Measurements from ENCODE around the gene PCSK4. TPM values are rescaled to one million over a fixed set of nuclear protein-coding genes. Genes with fewer than 3 reads are reported as not detected.
"Not testable (repeated sequence)": the region's sequence is repeated elsewhere in the genome, so short reads cannot be mapped to it uniquely, and the experiment has no call there.

Gene PCSK4
- total RNA-seq, 2 experiments from 2014 or later, result 1.5 to 2.7 TPM

- intact Hi-C loops (cut with micrococcal nuclease), result no loop called here
- POLR2A ChIA-PET, result no interaction called here
- Mint-ChIP-seq H3K4me1 (ENCODE audit: low read depth) (peaks cover 7% of the 10 kb centered on the region), H3K27me3 (peaks cover 42% of the 10 kb centered on the region), H3K9me3 (no peaks in the 10 kb centered on the region), H3K4me3 (no peak overlapping the region), H3K36me3 (no peaks in the 10 kb centered on the region), H3K27ac (no peak overlapping the region)
- CTCF ChIA-PET, result interaction anchor here (0.7 kb wide), 1 partner anchor 310 kb away, joined by 4 read pairs; no protein-coding TSS in a partner anchor
- no peak for DNase-seq
These were observed 37.0 kb upstream of the PCSK4 start for GRCh38 chr19:1526979-1527649.

- Mint-ChIP-seq H3K9me3 (no peaks in the 10 kb centered on the region), H3K4me1 (ENCODE audit: low read depth) (peaks cover 7% of the 10 kb centered on the region), H3K27ac (no peak overlapping the region), H3K27me3 (peaks cover 40% of the 10 kb centered on the region), H3K36me3 (no peaks in the 10 kb centered on the region), H3K4me3 (no peak overlapping the region)
- CTCF ChIA-PET, result no interaction called here
- intact Hi-C loops (cut with micrococcal nuclease), result no loop called here
- POLR2A ChIA-PET, result no interaction called here
- DNase-seq, result no peak
These were observed 36.1 kb upstream of the PCSK4 start for GRCh38 chr19:1526066-1526778.

- H3K27ac Mint-ChIP-seq, result no peak overlapping the region
- POLR2A ChIA-PET, result no interaction called here
- no peak for DNase-seq
- H3K4me1 Mint-ChIP-seq (ENCODE audit: low read depth), result peaks cover 7% of the 10 kb centered on the region
- no peaks in the 10 kb centered on the region for H3K36me3 Mint-ChIP-seq
- CTCF ChIA-PET, result no interaction called here
- H3K27me3 Mint-ChIP-seq, result peaks cover 40% of the 10 kb centered on the region
- intact Hi-C loops (cut with micrococcal nuclease), result no loop called here
- H3K9me3 Mint-ChIP-seq, result no peaks in the 10 kb centered on the region
- no peak overlapping the region for H3K4me3 Mint-ChIP-seq
These were observed 35.2 kb upstream of the PCSK4 start for GRCh38 chr19:1525343-1525742.

GRCh38 chr19:1524972-1525325 is 34.8 kb upstream of the PCSK4 start:
- POLR2A ChIA-PET, result no interaction called here
- no peak for DNase-seq
- CTCF ChIA-PET, result no interaction called here
- peaks cover 7% of the 10 kb centered on the region for H3K4me1 Mint-ChIP-seq (ENCODE audit: low read depth)
- intact Hi-C loops (cut with micrococcal nuclease), result no loop called here
- no peaks in the 10 kb centered on the region for H3K9me3 Mint-ChIP-seq
- no peak overlapping the region for H3K27ac Mint-ChIP-seq
- peaks cover 38% of the 10 kb centered on the region for H3K27me3 Mint-ChIP-seq
- H3K36me3 Mint-ChIP-seq, result no peaks in the 10 kb centered on the region
- no peak overlapping the region for H3K4me3 Mint-ChIP-seq

- no peak overlapping the region for H3K4me3 Mint-ChIP-seq
- POLR2A ChIA-PET, result no interaction called here
- H3K4me1 Mint-ChIP-seq (ENCODE audit: low read depth), result peaks cover 7% of the 10 kb centered on the region
- CTCF ChIA-PET, result no interaction called here
- DNase-seq, result no peak
- no peaks in the 10 kb centered on the region for H3K9me3 Mint-ChIP-seq
- H3K27me3 Mint-ChIP-seq, result peaks cover 37% of the 10 kb centered on the region
- intact Hi-C loops (cut with micrococcal nuclease), result no loop called here
- H3K36me3 Mint-ChIP-seq, result no peaks in the 10 kb centered on the region
- H3K27ac Mint-ChIP-seq, result no peak overlapping the region
These were observed 34.3 kb upstream of the PCSK4 start for GRCh38 chr19:1524287-1524971.

GRCh38 chr19:1523412-1524286 is 33.5 kb upstream of the PCSK4 start, which contains the start of gene PLK5:
Gene PLK5, plus strand, starts transcription at chr19:1524077. Its CDS starts 2,920 bp downstream, at chr19:1526997.
- POLR2A ChIA-PET, result no interaction called here
- H3K36me3 Mint-ChIP-seq, result no peaks in the 10 kb centered on the region
- DNase-seq, result no peak
- peaks cover 37% of the 10 kb centered on the region for H3K27me3 Mint-ChIP-seq
- H3K4me1 Mint-ChIP-seq (ENCODE audit: low read depth), result peaks cover 7% of the 10 kb centered on the region
- CTCF ChIA-PET, result no interaction called here
- no peak within 1 kb of the TSS for H3K27ac Mint-ChIP-seq
- no peak within 1 kb of the TSS for H3K4me3 Mint-ChIP-seq
- intact Hi-C loops (cut with micrococcal nuclease), result no loop called here
- no peaks in the 10 kb centered on the region for H3K9me3 Mint-ChIP-seq

GRCh38 chr19:1522838-1523237 is 32.7 kb upstream of the PCSK4 start:
- POLR2A ChIA-PET, result no interaction called here
- CTCF ChIA-PET, result interaction anchor here (0.6 kb wide), 1 partner anchor 160 kb away, joined by 3 read pairs; no protein-coding TSS in a partner anchor
- intact Hi-C loops (cut with micrococcal nuclease), result no loop called here

GRCh38 chr19:1522061-1522460 is 31.9 kb upstream of the PCSK4 start:
- peaks cover 30% of the 10 kb centered on the region for H3K27me3 Mint-ChIP-seq
- H3K4me3 Mint-ChIP-seq, result no peak overlapping the region
- no peak for DNase-seq
- CTCF ChIA-PET, result interaction anchor here (0.6 to 1.4 kb wide), 2 partner anchors 24 to 161 kb away, joined by 3 to 4 read pairs; no protein-coding TSS in a partner anchor
- peaks cover 7% of the 10 kb centered on the region for H3K4me1 Mint-ChIP-seq (ENCODE audit: low read depth)
- POLR2A ChIA-PET, result no interaction called here
- H3K9me3 Mint-ChIP-seq, result no peaks in the 10 kb centered on the region
- H3K27ac Mint-ChIP-seq, result no peak overlapping the region
- intact Hi-C loops (cut with micrococcal nuclease), result no loop called here
- H3K36me3 Mint-ChIP-seq, result no peaks in the 10 kb centered on the region

More at GRCh38 chr19:1522838-1523237, 32.7 kb upstream of the PCSK4 start:
- peaks cover 37% of the 10 kb centered on the region for H3K27me3 Mint-ChIP-seq
- H3K9me3 Mint-ChIP-seq, result no peaks in the 10 kb centered on the region
- no peak overlapping the region for H3K4me3 Mint-ChIP-seq
- no peak for DNase-seq
- H3K4me1 Mint-ChIP-seq (ENCODE audit: low read depth), result peaks cover 7% of the 10 kb centered on the region
- no peaks in the 10 kb centered on the region for H3K36me3 Mint-ChIP-seq
- no peak overlapping the region for H3K27ac Mint-ChIP-seq

- no peak overlapping the region for H3K4me3 Mint-ChIP-seq
- CTCF ChIA-PET, result interaction anchor here (1.4 kb wide), 1 partner anchor 24 kb away, joined by 4 read pairs; no protein-coding TSS in a partner anchor
- no peak overlapping the region for H3K27ac Mint-ChIP-seq
- H3K27me3 Mint-ChIP-seq, result peaks cover 29% of the 10 kb centered on the region
- DNase-seq, result no peak
- intact Hi-C loops (cut with micrococcal nuclease), result no loop called here
- no peaks in the 10 kb centered on the region for H3K36me3 Mint-ChIP-seq
- POLR2A ChIA-PET, result no interaction called here
- peaks cover 7% of the 10 kb centered on the region for H3K4me1 Mint-ChIP-seq (ENCODE audit: low read depth)
- no peaks in the 10 kb centered on the region for H3K9me3 Mint-ChIP-seq
These were observed 31.5 kb upstream of the PCSK4 start for GRCh38 chr19:1521636-1522035.

- Mint-ChIP-seq H3K4me3 (no peak overlapping the region), H3K27ac (no peak overlapping the region), H3K9me3 (no peaks in the 10 kb centered on the region), H3K27me3 (peaks cover 19% of the 10 kb centered on the region), H3K4me1 (ENCODE audit: low read depth) (peaks cover 7% of the 10 kb centered on the region), H3K36me3 (no peaks in the 10 kb centered on the region)
- POLR2A ChIA-PET, result no interaction called here
- no peak for DNase-seq
- intact Hi-C loops (cut with micrococcal nuclease), result no loop called here
- CTCF ChIA-PET, result no interaction called here
These were observed 30.1 kb upstream of the PCSK4 start for GRCh38 chr19:1520203-1520780.

- CTCF ChIA-PET; DNase-seq; POLR2A ChIA-PET; H3K36me3 Mint-ChIP-seq; intact Hi-C loops (cut with micrococcal nuclease); H3K27ac Mint-ChIP-seq; H3K9me3 Mint-ChIP-seq; H3K4me1 Mint-ChIP-seq (ENCODE audit: low read depth); H3K4me3 Mint-ChIP-seq: not testable (repeated sequence)
- peaks cover 15% of the 10 kb centered on the region for H3K27me3 Mint-ChIP-seq
These were observed 29.7 kb upstream of the PCSK4 start for GRCh38 chr19:1519802-1520201.

- CTCF ChIA-PET, result no interaction called here
- POLR2A ChIA-PET, result no interaction called here
- Mint-ChIP-seq H3K4me1 (ENCODE audit: low read depth) (no peaks in the 10 kb centered on the region), H3K36me3 (no peaks in the 10 kb centered on the region), H3K4me3 (no peak overlapping the region), H3K27ac (no peak overlapping the region), H3K9me3 (no peaks in the 10 kb centered on the region), H3K27me3 (peaks cover 10% of the 10 kb centered on the region)
- intact Hi-C loops (cut with micrococcal nuclease), result no loop called here
- DNase-seq, result no peak
These were observed 28.3 kb upstream of the PCSK4 start for GRCh38 chr19:1518471-1518870.
